Measurements from ENCODE around the gene XRCC3.

GRCh38 chr14:103703433-103704385, 11.5 kb downstream of the XRCC3 start:
- TF ChIP-seq EZH2 (IDR thresholded peaks at IDR 0.05; ENCODE audit: borderline replicate concordance, low read length): no peak
- TF ChIP-seq, protein P1, sequence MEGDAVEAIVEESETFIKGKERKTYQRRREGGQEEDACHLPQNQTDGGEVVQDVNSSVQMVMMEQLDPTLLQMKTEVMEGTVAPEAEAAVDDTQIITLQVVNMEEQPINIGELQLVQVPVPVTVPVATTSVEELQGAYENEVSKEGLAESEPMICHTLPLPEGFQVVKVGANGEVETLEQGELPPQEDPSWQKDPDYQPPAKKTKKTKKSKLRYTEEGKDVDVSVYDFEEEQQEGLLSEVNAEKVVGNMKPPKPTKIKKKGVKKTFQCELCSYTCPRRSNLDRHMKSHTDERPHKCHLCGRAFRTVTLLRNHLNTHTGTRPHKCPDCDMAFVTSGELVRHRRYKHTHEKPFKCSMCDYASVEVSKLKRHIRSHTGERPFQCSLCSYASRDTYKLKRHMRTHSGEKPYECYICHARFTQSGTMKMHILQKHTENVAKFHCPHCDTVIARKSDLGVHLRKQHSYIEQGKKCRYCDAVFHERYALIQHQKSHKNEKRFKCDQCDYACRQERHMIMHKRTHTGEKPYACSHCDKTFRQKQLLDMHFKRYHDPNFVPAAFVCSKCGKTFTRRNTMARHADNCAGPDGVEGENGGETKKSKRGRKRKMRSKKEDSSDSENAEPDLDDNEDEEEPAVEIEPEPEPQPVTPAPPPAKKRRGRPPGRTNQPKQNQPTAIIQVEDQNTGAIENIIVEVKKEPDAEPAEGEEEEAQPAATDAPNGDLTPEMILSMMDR (IDR thresholded peaks at IDR 0.05; ENCODE audit: low read length): no peak
